Stimulated activated CD8-positive, alpha-beta memory T cell treated with anti-CD3 and anti-CD28 coated beads, Interleukin-7, amount 100 ng/mL, for 24 hours (primary cell): ENCODE measurements around the gene PARD3B.

ENCODE experiments used
- DNase-seq: peaks from one replicate; pipeline ENCODE4 v3.0.0-alpha.2; 2020; ENCODE audit warnings: low read depth

PARD3B gene

DNA sequence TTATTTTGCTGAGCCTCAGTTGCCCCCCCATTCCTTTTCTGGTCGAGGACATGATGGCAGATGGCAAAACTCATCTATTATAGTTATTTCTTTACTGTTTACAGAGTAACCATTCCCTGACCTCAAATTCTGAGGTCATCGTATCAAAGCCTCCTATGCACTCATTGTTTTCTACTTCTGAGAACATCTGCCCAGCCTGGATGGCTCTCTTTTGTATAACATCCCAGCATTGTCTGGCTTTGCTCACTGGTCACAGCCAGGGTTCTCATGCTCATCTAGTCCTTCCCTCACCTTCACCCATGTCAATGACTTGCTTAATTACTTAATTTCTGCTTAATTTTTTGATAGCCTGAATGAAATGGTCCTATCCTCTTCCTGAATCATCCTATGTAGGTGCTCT is 472.1 kb downstream of the PARD3B start:
- DNase-seq = no peak

DNA sequence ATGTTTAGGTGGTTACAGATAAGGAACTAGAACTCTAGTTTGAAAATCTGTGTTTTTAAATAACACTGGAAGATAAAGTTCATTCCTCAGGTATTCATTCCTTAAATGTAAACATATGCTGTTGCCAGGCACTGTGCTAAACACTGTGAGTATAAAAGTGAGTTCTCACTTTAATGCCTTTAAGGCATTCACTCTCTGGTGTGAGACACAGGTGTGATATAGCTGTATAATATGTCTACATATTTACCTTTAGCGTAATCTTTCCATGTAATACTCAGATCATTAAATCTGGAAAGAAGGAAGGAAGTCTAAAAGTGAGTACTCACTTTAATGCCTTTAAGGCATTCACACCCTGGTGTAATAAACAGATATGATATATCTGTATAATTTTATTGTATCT is 472.6 kb downstream of the PARD3B start:
- no peak for DNase-seq

DNA sequence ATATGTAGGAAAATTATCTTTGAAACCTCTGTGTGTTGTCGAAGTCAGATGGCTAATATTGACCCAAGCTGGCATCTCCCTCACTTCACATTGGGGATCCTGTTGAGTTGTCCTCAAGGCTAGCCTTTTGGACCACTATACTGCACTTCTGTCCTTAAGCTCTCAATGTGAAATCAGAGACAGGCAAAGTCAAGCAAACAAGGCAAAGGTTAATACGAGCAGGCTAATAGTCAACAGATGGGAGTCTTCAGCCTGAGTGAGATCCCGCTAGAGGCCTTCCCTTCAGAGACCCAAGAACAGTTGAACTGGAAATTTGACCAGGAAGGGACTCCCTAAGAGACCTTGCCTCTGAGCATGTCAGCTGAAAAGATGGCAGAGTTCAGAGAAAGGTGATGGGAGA is 475.4 kb downstream of the PARD3B start:
- DNase-seq = no peak

DNA sequence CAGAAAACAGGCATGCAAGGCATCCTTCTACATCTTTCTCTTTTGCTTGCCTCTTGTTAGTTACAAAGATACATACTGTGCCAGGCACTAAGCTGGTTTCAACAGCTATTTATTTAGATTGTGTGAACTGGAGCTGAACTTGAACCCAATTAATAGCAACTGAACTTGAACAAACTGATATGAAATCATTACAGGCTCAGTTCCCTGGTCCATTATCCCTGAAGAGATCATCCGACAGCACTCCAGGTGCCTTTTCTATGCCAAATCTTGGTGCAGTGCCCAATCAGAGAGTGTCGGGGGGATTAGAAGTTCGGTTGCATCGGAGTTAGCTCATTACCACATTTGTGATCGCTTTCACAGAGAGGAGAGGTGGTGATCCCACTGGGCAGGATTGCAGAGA is 477.6 kb downstream of the PARD3B start:
- DNase-seq = no peak

DNA sequence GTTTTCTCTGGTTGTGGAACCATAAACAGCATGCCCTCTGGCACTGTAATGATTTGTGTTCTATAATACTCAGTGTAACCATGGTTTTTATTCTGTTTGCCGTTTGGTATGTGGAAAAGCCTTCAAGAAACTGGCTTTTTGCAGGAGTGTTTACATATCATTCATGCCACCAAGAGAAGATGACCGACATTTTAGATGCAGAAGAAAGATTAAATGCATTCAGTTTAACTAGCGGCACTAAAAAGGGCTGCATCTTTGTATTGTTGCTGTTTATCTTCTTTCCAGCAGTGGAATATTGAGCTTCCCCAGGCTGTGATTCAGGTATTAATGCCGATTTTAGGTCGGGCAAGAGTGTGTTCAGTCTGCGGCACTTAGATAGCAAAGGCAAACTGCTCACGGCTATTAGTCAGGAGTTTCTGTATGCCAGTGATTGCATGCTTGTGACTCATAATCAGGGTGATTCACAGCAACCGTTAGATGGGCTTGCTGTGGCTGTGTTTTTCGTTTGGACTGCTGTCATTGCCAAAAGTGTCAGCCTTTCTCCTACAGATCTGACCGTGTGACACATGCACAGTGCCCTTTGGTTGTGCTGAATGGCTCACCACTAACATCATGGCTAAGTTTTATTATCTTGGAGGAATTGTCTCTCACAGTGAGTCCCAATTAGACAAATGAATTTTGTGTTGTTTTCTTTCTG is 479.7 kb downstream of the PARD3B start:
- DNase-seq = no peak

DNA sequence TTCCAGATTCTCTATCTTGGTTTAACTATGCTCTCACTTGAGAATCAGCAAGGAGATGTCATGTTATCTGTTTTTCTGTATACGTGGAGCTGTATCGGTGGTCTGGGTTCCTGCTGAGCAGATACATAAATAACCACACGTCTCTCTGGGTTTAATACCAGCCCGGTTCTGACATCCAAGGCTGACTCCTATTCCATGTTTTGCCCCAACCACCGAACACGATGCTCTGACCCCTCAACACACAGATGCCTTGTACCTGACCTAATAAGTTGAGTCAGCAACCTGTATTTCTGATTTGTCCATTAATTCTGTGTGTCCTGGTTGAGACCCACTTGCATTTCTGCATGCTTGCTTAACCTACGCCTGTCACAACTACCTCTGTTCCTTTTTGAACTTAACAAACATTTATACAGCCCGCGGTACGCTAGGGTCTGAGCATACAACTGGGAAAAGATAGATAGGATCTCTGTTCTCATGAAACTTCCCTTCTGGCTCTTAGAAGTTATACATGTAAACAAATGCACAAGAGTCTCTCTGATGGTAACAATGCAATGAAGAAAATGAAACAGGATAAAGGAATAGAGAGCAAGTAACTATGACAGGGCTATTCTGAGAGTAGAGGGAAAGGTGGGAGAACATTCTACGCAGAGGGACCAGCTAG is 480.4 kb downstream of the PARD3B start:
- DNase-seq = no peak

DNA sequence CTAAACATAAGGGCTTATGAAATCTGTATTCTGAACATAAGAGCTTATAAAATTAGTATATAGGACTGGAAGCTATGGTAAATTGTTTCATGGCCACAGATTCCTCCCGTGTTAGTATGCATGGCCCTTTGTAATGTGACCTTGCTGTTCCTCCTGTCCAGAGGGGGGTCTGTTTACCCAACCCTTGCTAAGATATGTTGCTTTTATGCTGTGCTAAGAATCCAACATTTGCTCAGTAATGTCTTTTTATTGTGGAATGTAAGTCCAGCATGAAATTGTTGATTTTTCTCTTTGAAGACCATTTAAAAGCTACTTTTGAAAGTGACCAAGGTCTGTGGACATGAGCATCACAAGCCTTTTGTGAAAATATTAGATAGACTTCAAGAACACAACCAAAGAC is 485.4 kb downstream of the PARD3B start:
- no peak for DNase-seq

DNA sequence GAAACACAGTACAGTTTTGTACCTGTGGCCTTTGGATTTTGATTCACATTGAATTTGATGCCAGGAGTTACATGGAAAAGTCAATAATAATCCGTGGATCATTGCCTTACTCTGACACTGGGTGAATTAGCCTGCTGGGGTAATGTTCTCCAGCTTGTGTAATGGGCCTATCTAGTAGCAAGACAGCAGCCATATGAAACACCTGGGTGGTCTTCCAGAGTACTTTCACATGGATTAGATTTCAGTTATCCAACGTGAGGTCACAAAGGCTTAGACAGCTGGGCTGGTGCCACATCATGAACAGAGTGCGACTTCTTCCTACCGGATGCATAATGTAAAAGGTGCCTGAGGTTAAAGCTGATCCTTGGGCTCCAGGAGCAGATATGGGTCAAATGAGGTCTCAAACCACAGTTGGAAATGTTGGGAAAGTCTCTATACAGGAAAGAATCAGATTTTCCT is 486.8 kb downstream of the PARD3B start:
- DNase-seq = no peak

DNA sequence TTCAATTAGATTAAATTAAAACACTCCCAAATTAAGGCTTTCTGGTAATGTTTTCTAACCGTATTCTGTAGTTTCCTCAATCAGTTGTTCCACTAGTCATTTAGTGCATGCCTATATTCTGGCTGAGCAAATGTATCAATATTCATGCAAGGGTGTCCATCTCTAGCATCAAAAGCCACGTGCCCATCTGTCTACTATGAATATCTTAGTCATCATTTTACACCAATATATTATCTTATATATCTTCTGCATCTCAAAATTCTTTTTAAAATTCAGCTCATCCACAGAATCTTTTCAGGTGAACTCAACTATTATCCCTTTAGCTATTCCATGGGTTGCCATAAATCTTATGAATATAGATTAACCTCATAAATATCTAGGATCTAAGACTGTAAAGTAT is 488.2 kb downstream of the PARD3B start:
- no peak for DNase-seq

DNA sequence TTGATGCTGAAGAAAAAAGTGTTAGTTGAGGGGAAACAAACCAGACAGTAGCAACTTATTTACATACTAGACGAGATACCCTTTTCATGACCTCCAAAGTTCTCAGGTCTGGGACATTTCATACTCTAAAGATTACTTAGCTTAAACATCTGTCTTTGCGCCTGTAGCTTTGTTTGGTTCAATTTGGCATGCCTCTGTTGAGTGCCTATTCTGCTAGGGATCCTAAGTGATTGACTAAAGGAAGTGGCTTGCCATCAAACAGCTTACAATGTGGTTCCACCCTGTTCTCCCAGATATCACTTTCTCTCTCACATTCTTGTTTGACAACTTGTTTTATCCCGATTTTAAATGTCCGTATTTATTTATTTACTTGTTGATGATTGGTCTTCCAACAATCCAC is 488.8 kb downstream of the PARD3B start:
- no peak for DNase-seq

DNA sequence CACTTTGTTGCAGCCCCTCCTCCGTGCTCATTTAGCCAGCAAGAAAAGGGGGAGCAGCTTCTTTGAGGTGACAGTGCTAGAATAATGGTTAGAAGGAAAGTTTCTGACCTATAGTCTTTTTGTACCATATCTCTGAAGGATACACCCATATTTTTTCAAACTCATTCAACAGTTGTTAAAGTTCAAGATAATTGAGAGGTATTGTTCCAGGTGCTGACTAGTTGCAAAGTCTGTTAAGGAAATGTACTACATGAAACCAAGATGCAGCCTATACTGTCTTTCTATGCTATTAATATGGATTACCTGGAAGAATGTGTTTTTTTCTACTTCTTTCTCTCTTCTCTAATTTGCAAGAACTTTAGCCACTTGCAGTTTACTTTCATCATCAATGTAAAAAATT is 495.0 kb downstream of the PARD3B start:
- no peak for DNase-seq

DNA sequence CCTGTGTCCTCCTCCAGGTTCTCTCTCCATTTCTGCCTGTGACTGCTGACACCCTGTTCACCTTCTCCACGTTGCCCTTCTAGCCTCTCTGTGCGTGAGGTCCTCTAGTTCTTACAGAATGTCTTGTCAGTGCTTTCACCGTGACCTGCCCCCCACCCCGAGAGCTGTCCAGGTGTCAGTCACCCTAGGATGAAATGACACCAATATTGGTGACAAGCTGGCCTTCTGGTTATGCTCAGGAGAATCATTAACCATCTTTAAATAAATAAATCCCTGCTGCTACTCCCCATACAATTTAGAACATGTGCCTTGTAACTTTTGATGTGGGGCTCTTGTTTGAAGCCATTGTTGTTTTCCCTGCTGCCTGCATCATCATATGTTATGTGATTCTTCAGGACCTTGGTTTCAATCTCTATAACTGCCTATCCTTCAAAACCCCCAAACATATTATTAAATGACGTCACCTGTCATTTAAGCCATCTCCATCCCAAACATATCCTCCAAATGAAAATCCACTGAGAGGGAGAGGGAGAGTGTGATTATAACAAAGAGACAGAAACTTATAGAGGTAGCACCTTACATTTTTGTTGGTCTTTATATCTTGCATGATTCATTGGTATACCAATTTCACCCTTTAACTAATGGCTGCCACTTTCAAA is 496.3 kb downstream of the PARD3B start:
- no peak for DNase-seq

DNA sequence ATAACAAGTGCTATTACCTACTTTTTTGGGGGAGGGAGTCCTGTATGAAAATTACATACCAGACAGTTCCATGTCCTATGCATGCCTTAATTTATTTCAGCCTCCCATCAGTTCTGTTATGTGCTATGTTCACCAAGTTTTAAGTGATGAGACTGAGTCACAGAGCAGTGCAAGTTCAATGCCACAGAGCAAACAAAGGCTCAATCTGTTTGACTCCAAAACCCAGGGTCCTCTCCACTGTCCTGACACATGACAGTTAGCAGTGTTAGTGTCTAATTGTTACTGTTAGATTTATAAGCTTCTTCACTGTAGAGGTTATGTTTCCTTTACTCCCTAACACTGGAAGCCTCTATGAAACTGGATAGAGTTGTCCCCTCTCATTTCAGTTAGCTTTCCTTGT is 498.0 kb downstream of the PARD3B start:
- DNase-seq = no peak

DNA sequence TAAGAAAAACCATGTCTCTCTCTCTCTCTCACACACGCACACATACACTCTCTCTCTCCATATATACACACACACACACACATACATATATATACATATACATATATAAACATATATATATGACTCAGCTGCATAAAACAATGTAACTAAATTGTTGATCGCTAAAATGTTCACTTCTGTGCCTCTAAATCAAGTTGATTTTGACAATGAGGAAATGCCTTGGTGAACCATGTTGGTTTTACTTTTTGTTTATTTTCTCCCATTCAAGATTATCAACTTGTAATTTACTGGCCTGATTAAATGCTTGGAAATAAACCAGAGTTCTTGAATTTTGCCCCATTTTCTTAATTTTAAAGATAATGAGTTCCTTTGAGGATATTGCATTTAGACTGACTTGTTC is 500.4 kb downstream of the PARD3B start:
- no peak for DNase-seq

DNA sequence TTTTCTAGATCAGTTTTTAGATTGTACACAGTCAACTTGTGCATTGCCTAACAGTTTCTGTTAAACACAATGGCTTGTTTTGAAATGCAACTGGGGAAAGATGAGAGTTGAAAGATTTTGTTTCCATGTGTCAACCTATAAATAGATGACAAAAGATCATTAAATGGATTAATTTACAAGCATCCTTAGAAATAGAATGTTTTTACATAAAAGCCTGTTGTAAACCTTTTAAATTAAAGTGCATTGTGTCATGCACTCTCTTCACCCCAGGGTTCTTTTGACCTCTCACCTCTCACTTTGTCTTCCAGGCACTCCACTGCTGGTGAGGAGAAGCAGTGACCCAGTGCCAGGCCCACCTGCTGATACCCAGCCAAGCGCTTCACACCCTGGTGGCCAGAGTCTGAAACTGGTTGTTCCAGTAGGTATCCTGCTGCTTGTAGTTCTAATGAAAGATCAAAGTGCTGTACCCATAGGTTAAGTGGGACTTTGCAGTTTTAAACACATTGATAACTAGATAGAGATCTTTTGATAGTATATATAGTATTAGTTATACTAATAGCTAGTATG is 502.1 kb downstream of the PARD3B start:
- DNase-seq = no peak

DNA sequence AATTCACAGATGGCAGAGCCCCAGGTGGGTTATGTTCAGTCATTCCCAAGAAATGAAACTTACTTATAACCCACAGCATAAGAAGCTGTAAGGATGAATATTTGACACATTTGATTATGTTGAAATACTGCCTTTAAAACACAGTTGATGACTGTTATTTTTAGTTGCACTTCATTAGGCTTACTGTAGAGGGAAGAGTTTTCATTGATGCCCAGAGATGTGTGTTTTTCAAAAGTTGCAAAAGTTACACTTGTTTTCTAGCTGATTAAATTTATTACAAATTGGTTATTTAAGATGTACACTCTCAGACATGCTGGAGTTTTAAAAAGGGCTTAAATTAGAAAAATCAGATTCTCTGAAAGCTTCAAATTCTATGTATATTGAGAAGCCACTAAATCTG is 506.1 kb downstream of the PARD3B start:
- DNase-seq = no peak

DNA sequence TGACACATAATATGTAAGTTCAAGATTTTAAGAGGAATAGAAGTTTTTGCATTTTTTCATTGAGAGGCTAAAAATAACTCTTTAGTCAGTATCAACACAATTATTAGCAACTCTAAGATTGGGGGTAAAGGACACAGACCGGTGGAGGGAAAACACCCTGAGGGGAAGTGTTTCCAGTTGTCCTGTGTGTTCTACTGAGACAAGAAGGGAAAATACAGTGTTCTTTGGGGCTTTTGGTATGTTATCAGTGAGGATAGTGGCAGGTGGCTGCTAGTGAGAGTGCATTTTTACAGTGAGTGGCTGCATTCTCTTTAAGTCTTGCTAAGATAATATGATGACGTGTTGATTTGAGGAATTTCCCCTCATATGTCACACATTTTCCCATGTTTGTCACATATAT is 507.5 kb downstream of the PARD3B start:
- no peak for DNase-seq

DNA sequence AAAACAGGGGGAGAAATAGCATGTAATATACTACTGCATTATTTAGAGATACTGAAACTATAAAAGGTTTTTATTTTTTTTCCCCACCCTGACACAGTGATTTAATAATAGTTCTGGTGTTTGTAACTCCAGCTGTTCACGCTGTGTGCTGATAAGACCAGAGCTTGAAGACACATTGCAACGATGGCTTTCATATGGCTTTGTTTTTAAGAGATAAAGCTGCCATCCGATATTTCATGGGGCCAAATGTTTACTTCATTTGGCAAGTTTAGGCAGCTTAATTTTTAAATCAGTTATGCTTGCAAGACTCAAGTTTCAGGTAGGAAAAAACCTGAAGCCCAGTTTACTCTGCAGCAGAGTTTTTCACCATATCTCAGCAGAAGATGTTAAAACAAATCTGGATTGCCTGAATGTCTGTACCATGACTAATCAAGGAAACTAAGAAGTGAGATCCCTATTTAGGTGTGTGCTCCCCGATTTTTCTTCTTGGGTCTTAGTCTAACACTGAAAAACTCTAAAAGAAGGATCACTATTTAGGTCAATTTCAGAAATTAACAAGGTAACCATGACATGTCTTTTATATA is 508.6 kb downstream of the PARD3B start:
- DNase-seq = no peak

DNA sequence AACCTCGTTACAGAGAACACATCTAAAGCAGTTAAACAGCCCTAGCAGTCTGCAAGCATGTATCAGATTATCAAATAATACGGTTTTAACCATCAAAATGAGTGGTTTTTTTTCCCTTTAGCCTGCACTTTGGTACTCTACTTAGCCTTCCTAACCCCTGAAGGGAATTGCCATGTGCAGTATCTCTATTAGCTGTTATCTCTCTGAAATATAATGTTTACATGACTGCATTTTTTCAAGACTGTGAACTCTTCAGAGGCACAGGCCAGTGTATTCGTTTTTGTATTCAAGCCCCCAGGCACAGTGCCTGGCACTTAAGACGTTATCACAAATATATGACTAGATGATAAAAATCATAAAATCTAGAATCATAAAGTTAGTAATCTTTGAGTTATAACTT is 509.5 kb downstream of the PARD3B start:
- no peak for DNase-seq

DNA sequence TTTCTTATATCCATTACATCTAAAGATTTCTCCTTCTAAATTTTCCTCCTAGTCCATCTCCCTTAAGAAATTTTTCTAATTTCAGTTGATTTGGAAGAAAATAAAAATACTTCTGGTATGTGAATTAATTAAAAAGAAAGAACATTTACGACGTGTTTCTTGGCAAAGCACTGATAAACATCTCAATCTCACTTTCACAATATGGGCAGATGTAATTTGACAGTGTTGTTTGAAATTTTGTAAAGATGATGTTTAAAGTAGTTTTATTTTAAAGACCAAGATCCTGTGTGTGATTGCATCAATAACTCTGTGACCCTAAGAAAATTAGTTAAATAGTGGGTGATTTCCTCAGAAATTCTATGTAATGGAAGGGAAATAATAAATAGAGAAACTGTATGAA is 510.0 kb downstream of the PARD3B start:
- DNase-seq = no peak

DNA sequence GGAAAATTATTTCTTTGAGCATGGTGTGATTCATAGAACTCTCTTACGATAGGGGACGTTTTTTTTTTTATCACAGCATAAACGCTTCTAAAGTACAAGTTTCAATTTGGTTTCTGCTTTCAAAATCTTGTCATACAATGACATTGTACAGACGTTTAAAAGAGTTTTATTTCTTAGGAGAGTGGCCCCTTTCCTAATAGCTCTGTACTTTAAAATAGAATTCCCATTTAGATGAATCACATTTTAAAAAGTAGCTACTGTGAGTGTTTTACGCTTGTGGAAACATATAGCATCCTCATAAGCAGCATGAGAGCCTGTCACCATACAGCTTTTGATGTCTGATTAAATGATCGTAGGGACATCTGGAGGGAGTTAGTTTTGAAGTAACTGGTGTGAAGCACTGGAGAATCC is 510.9 kb downstream of the PARD3B start:
- no peak for DNase-seq

DNA sequence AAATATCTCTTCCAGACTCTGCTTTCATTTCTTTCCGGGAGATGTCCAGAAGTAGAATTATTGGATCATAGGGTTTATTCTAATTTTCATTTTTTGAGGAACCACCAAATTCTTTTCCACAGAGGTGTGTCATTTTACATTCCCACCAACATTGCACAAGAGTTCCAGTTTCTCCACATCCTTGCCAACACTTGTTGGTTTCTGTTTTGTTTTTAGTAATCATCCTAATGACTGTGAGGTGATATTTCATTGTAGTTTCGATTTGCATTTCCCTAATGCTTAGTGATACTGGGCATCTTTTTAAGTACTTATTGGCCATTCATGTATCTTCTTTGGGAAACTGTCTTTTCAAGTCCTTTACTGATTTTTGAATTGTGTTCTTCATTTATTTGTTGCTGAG is 513.1 kb downstream of the PARD3B start:
- DNase-seq = no peak

DNA sequence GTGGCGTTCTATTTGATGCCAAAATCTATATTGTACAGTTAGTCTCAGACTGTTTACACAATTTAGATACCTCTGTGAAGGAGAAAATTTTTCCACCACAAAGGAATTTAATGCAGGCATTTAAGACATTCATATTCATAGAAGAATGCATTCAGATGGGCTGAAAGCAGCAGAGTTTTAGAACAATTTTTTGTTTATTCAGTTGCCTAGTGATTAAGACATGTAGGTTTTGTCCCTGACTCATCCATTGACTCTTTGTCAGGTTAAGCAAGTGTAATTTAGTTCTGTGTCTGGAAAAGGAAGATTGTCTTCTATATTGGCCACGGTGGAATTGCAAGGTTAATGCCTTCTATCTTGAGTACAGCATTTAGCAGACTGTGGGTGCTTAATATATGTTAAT is 515.0 kb downstream of the PARD3B start:
- DNase-seq = no peak
